Measurements from ENCODE around the gene GPRC5A. TPM values are rescaled to one million over a fixed set of nuclear protein-coding genes. Genes with fewer than 3 reads are reported as not detected.

The GPRC5A gene
- total RNA-seq, 4 donors from 2014 or later = 2.0 to 13.2 (median 12.4) TPM

DNA sequence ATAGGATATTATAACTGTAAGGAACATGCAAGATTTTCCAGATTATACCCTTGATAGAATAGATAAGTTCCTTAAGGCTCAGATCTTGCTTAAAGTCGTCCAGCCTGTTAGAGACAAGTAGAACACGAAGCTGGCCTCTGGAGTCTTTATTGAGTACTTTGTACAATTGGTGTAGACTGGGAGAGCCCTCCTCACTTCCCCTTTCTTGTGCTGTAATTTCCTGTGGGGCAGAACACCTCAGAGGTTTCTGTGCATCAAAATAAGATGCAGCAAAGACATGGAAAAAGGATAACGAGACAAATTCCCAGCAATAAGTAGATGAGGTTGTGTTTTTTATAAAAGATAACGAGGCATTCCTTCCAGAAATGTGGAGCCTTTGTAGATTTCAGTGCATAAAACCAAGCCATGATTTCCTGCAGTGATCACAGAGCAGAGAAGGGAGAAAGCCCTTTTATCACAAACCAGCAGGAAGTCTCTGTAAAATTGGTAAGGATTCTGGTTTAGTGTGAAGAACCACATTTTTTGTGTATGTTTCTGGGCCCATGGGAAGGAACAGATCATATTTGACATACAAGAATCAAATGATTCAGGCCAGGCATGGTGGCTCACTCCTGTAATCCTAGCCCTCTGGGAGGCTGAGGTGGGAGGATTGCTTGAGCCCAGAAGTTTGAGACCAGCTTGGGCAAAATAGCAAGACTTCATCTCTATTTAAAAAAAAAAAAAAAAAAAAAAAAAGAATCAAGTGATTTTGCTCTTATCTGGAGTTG, 18.0 kb downstream of the GPRC5A start:
- TF ChIP-seq POLR2A (IDR thresholded peaks at IDR 0.05) = no peak
- TF ChIP-seq, protein P1, sequence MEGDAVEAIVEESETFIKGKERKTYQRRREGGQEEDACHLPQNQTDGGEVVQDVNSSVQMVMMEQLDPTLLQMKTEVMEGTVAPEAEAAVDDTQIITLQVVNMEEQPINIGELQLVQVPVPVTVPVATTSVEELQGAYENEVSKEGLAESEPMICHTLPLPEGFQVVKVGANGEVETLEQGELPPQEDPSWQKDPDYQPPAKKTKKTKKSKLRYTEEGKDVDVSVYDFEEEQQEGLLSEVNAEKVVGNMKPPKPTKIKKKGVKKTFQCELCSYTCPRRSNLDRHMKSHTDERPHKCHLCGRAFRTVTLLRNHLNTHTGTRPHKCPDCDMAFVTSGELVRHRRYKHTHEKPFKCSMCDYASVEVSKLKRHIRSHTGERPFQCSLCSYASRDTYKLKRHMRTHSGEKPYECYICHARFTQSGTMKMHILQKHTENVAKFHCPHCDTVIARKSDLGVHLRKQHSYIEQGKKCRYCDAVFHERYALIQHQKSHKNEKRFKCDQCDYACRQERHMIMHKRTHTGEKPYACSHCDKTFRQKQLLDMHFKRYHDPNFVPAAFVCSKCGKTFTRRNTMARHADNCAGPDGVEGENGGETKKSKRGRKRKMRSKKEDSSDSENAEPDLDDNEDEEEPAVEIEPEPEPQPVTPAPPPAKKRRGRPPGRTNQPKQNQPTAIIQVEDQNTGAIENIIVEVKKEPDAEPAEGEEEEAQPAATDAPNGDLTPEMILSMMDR (IDR thresholded peaks at IDR 0.05) = no peak
- Histone ChIP-seq H3K4me1 (no peaks in the 10 kb centered on the region), H3K4me3 (no peak overlapping the region), H3K9me3 (no peaks in the 10 kb centered on the region), H3K27ac (peak overlapping the region; percentile 71 to 90), H3K27me3 (no peaks in the 10 kb centered on the region), H3K36me3 (no peaks in the 10 kb centered on the region)
- DNase-seq = no peak
- intact Hi-C loops (cut with DNase I; ENCODE audit: low total_unique reads) = loop anchor here (5.0 kb wide), 1 partner anchor 88 kb away; no protein-coding TSS in a partner anchor

DNA sequence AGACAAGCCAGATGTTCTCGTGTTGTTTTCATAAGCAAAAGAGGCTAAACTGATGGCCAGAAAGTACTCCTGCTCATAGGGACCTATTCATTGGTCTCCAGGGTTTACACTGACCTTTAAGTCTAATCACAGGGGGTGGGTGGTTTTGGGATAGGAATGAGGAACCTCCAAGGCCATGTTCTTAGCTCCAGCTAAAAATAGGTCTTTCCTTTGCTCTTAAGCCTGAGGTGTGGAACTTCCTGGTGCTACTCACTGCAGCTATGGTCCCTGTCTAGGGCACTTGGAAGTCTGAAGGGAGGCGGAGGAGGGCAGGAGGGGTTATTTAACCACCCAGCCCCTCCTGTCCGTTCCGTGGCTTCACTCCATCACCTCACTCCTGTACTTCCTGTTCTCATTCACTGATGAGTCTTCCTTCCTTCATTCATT, 18.6 kb downstream of the GPRC5A start:
- H3K4me3 ChIP-seq = no peak overlapping the region
- intact Hi-C loops (cut with DNase I; ENCODE audit: low total_unique reads) = loop anchor here (5.0 kb wide), 1 partner anchor 87 kb away; no protein-coding TSS in a partner anchor
- H3K4me1 ChIP-seq = no peaks in the 10 kb centered on the region
- H3K36me3 ChIP-seq = no peaks in the 10 kb centered on the region
- H3K27ac ChIP-seq = peak overlapping the region; percentile 71 to 90
- TF ChIP-seq, protein P1 (IDR thresholded peaks at IDR 0.05) = no peak
- TF ChIP-seq POLR2A (IDR thresholded peaks at IDR 0.05) = no peak
- no peaks in the 10 kb centered on the region for H3K9me3 ChIP-seq
- peak in 1 of 2 donors; percentile 52 for DNase-seq
- no peaks in the 10 kb centered on the region for H3K27me3 ChIP-seq

DNA sequence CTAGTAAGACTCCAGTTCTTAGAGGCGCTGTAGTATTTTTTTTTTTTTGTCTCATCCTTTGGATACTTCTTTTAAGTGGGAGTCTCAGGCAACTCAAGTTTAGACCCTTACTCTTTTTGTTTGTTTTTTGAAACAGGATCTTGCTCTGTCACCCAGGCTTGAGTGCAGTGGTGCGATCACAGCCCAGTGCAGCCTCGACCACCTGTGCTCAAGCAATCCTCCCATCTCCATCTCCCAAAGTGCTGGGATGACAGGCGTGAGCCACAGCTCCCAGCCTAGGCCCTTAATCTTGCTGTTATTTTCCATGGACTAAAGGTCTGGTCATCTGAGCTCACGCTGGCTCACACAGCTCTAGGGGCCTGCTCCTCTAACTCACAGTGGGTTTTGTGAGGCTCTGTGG, 21.3 kb downstream of the GPRC5A start:
- Histone ChIP-seq H3K27ac (no peak overlapping the region), H3K4me1 (no peaks in the 10 kb centered on the region), H3K27me3 (no peaks in the 10 kb centered on the region), H3K4me3 (no peak overlapping the region), H3K36me3 (no peaks in the 10 kb centered on the region), H3K9me3 (no peaks in the 10 kb centered on the region)
- DNase-seq = no peak
- TF ChIP-seq, protein P1 (IDR thresholded peaks at IDR 0.05) = no peak
- TF ChIP-seq POLR2A (IDR thresholded peaks at IDR 0.05) = no peak
- intact Hi-C loops (cut with DNase I; ENCODE audit: low total_unique reads) = no loop called here

DNA sequence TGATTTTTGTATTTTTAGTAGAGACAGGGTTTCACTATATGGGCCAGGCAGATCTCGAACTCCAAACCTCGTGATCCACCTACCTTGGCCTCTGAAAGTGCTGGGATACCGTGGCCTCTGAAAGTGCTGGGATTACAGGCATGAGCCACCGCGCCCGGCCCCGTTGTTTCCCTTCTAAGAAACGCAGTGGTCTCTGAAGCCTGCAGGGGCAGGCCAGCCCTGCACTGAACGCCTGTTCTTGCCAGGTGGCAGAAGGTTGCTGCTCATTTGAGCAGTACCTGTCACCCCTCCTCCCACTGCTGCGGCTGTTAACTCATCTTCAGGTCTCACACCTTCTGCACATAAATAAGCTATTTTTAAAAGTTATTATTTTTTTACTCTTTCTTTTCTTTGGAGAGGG, 24.3 kb downstream of the GPRC5A start:
- no peak overlapping the region for H3K4me3 ChIP-seq
- no peaks in the 10 kb centered on the region for H3K27me3 ChIP-seq
- intact Hi-C loops (cut with DNase I; ENCODE audit: low total_unique reads) = no loop called here
- no peak for TF ChIP-seq POLR2A (IDR thresholded peaks at IDR 0.05)
- TF ChIP-seq, protein P1 (IDR thresholded peaks at IDR 0.05) = no peak
- no peak for DNase-seq
- H3K36me3 ChIP-seq = no peaks in the 10 kb centered on the region
- H3K27ac ChIP-seq = peak overlapping the region; percentile 7 to 75
- no peaks in the 10 kb centered on the region for H3K9me3 ChIP-seq
- no peaks in the 10 kb centered on the region for H3K4me1 ChIP-seq

DNA sequence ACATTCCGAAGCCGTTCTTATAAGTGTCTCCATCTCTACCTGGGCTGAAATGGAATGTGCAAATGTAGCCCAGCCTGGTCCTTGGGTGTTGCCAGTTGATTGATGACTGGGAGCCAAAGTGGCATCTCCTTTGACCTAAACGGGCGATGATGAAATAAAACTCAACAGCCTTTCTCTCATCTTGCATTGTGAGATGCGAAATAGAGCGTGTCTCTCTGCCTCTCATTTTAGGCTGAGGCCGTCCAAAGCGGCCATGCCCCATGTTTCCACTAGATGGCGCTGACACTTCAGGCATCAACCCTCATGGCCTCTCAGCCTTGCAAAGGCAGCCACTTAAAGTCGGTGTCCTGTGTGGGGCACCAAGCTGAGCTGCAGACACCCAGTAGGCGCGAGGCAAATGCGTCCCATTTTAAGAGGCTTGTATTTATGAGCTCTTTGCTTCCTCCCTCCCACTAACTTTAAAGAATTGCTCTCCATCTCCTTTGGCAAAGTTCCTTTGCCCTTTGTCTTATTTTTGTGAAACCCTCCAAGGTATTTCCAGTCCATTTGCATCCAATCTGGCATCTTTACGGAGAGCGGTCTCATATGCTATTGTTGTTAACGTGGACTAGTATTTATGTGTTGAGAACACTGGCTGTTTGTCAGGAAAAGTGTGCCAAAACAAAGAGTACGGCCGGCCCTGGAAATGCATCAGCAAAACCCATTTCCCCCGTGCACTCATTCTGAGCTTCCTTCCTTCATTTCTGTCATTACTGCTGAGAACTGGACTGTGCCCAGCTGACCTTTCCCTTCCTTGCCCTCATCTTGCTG, 25.0 kb downstream of the GPRC5A start:
- TF ChIP-seq, protein P1 (IDR thresholded peaks at IDR 0.05) = peak; percentile 96 to 98 (median 96)
- no peak for TF ChIP-seq POLR2A (IDR thresholded peaks at IDR 0.05)
- H3K27ac ChIP-seq = peak overlapping the region; percentile 57 to 75
- H3K4me1 ChIP-seq = no peaks in the 10 kb centered on the region
- peak; percentile 88 to 90 for DNase-seq
- no peaks in the 10 kb centered on the region for H3K36me3 ChIP-seq
- no peaks in the 10 kb centered on the region for H3K9me3 ChIP-seq
- no peaks in the 10 kb centered on the region for H3K27me3 ChIP-seq
- H3K4me3 ChIP-seq = no peak overlapping the region
- intact Hi-C loops (cut with DNase I; ENCODE audit: low total_unique reads) = no loop called here
